Activated CD4-positive, CD25-positive, alpha-beta regulatory T cell treated with anti-CD3 and anti-CD28 coated beads, Interleukin-2, amount 50 U/mL, for 16 hours (primary cell): ENCODE measurements around the gene DYNLL1.
"Not testable (repeated sequence)": the region's sequence is repeated elsewhere in the genome, so short reads cannot be mapped to it uniquely, and the experiment has no call there.

ENCODE experiments used
- DNase-seq: peaks from one replicate; pipeline ENCODE4 v3.0.0-alpha.2; 2020; ENCODE audit warnings: low read depth, low spot score

DYNLL1 gene

GRCh38 chr12:120474616-120474960, 21.3 kb upstream of the DYNLL1 start:
- no peak for DNase-seq

GRCh38 chr12:120475643-120476042, 20.3 kb upstream of the DYNLL1 start:
- no peak for DNase-seq

GRCh38 chr12:120479458-120479857, 16.5 kb upstream of the DYNLL1 start:
- no peak for DNase-seq

- DNase-seq: no peak
These were observed 15.7 kb upstream of the DYNLL1 start for GRCh38 chr12:120480211-120480610.

- DNase-seq: no peak
These were observed 14.7 kb upstream of the DYNLL1 start for GRCh38 chr12:120481022-120481767.

GRCh38 chr12:120483621-120484020, 12.3 kb upstream of the DYNLL1 start:
- no peak for DNase-seq

- no peak for DNase-seq
These were observed 9.7 kb upstream of the DYNLL1 start for GRCh38 chr12:120485961-120486881.

- not testable (repeated sequence) for DNase-seq
These were observed 8.4 kb upstream of the DYNLL1 start for GRCh38 chr12:120487552-120487951.

GRCh38 chr12:120488057-120488640, 7.8 kb upstream of the DYNLL1 start:
- DNase-seq: no peak

GRCh38 chr12:120489018-120489417, 6.9 kb upstream of the DYNLL1 start:
- no peak for DNase-seq

- no peak for DNase-seq
These were observed 5.6 kb upstream of the DYNLL1 start for GRCh38 chr12:120490325-120490724.

- DNase-seq: no peak
These were observed 4.9 kb upstream of the DYNLL1 start for GRCh38 chr12:120490833-120491512.

- no peak for DNase-seq
These were observed 655 bp upstream of the DYNLL1 start for GRCh38 chr12:120495186-120495730.

- DNase-seq: no peak
These were observed 764 bp downstream of the DYNLL1 start for GRCh38 chr12:120496413-120497340.

- no peak for DNase-seq
These were observed 1.7 kb downstream of the DYNLL1 start for GRCh38 chr12:120497524-120498150.

- DNase-seq: no peak
These were observed 3.1 kb downstream of the DYNLL1 start for GRCh38 chr12:120498870-120499515.

- no peak for DNase-seq
These were observed 4.7 kb downstream of the DYNLL1 start for GRCh38 chr12:120500581-120500980.

GRCh38 chr12:120504587-120504986, 8.7 kb downstream of the DYNLL1 start:
- DNase-seq: no peak

- no peak for DNase-seq
These were observed 12.6 kb downstream of the DYNLL1 start for GRCh38 chr12:120508537-120508936.

- DNase-seq: no peak
These were observed 18.1 kb downstream of the DYNLL1 start for GRCh38 chr12:120514002-120514401.
